A673 (cell line): ENCODE data around the gene COLEC12. TPM values are rescaled to one million over a fixed set of nuclear protein-coding genes. Genes with fewer than 3 reads are reported as not detected.

Experiments used
- BruUV-seq: library from RNA; stranded (reverse); fragments of 400-500 nt; replicated peaks from 2 replicates; lab custom pipeline; 2021; lab: Mats Ljungman, UMichigan
- CTCF ChIA-PET: fragments of 300-600 bp; sonication (Branson Sonifier 250); formaldehyde crosslinking; loops from one replicate; lab custom pipeline; 2022; ENCODE audit warnings: antibody characterized with exemption; lab: Charles Lee
- POLR2A ChIA-PET: fragments of 300-600 bp; sonication (Branson Sonifier 250); formaldehyde crosslinking; loops from one replicate; lab custom pipeline; 2022; ENCODE audit warnings: antibody characterized with exemption; ENCODE audit not compliant: low non-redundant PET; lab: Charles Lee
- DNase-seq: peaks from one replicate; pipeline ENCODE4 v3.0.0-alpha.2; 2015; ENCODE audit warnings: low spot score
- H3K27ac ChIP-seq: fragments of 200-600 bp; sonication (generic); 2 replicates; pipeline ENCODE4 v1.5.1; 2016; ENCODE audit warnings: mixed run types, low read depth, mild to moderate bottlenecking, mixed read lengths, antibody characterized with exemption, low read length; ENCODE audit not compliant: poor library complexity, severe bottlenecking
- H3K27me3 ChIP-seq: fragments of 200-600 bp; sonication (generic); replicated peaks from 2 replicates; pipeline ENCODE4 v1.6.1; 2017; ENCODE audit warnings: mixed run types, low read depth, mild to moderate bottlenecking, mixed read lengths, antibody characterized with exemption, low read length; ENCODE audit not compliant: insufficient read depth, poor library complexity
- H3K36me3 ChIP-seq: fragments of 200-600 bp; sonication (generic); 2 replicates; pipeline ENCODE4 v1.6.1; 2016; ENCODE audit warnings: mixed run types, mild to moderate bottlenecking, mixed read lengths, antibody characterized with exemption, low read length; ENCODE audit not compliant: insufficient read depth, poor library complexity, severe bottlenecking
- H3K4me1 ChIP-seq: fragments of 200-600 bp; sonication (generic); 2 replicates; pipeline ENCODE4 v1.6.1; 2017; ENCODE audit warnings: mixed run types, mild to moderate bottlenecking, mixed read lengths, antibody characterized with exemption, low read length; ENCODE audit not compliant: insufficient read depth, poor library complexity, severe bottlenecking
- H3K4me3 ChIP-seq: fragments of 200-600 bp; sonication (generic); 2 replicates; pipeline ENCODE4 v1.5.1; 2016; ENCODE audit warnings: low read depth, mixed run types, mild to moderate bottlenecking, mixed read lengths, low read length; ENCODE audit not compliant: poor library complexity, severe bottlenecking
- H3K9me3 ChIP-seq: fragments of 200-600 bp; sonication (generic); 2 replicates; pipeline ENCODE4 v1.6.1; 2016; ENCODE audit warnings: mixed run types, low read depth, mild to moderate bottlenecking, mixed read lengths, antibody characterized with exemption, low read length; ENCODE audit not compliant: poor library complexity, severe bottlenecking
- EZH2 ChIP-seq: fragments of 200-600 bp; sonication (generic); IDR thresholded peaks from 2 replicates; pipeline ENCODE4 v1.6.1; 2017; ENCODE audit warnings: borderline replicate concordance, low read depth, mild to moderate bottlenecking, mixed read lengths, antibody characterized with exemption, low read length; ENCODE audit not compliant: poor library complexity, severe bottlenecking
- intact Hi-C: fragments of 100-400 bp; cut with micrococcal nuclease; formaldehyde crosslinking; loops from one replicate; pipeline ENCODE4 v1.10.0; 2022; ENCODE audit not compliant: unreplicated experiment
- total RNA-seq: library from RNA; stranded (reverse); gene quantifications from 2 replicates; pipeline ENCODE4 v1.2.3, GENCODE V29; 2021
- TF ChIP-seq, protein P1 (sequence below): fragments of 300-800, 200-600 bp; sonication (generic); conservative IDR thresholded peaks from 2 replicates; pipeline ENCODE4 v1.5.1; 2017; ENCODE audit warnings: low read depth, mild to moderate bottlenecking, antibody characterized with exemption, low read length, moderate library complexity, mixed read lengths

COLEC12 gene
- total RNA-seq, 1 experiment from 2014 or later = 0.86 TPM

DNA sequence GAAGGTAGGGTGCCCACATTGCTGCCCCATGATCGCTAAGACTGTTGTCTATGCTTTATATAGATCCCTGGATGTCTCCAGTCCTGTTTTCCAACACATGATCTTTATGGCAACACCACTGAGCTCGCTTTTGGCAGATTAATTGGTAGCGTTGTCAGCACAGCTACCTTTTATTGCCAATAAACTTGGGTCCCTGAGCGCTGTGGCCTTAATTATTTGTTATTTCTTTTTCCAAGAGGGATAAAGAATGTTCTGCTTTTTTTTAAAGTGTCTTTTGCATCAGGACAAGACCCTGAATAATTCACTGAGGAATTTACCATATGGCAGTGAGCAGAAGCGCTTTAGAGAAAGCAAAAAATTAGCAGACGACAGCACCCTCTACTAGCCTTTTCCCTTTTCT, 113.5 kb downstream of the COLEC12 start:
- CTCF ChIA-PET = no interaction called here
- DNase-seq = no peak

DNA sequence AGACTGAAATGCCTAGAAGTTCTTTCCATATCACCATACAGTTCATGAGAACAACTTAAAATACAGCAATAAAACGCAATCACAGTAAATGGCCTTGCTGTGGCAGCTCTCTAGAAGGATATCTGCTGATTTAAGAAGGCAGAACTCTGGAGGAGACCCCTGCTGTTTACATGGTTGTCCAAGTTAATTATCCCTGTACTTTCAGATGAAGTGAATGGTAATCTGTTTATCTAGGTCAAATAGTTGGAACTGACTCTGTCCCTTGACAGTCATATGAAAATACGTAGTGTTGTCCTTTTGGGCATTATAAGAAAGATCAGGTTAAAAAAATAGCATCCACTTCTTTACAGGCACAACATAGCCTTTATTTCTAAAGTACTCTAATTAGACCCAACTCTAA, 115.6 kb downstream of the COLEC12 start:
- Histone ChIP-seq H3K27me3 (no peaks in the 10 kb centered on the region), H3K27ac (no peak overlapping the region), H3K9me3 (no peaks in the 10 kb centered on the region), H3K4me3 (no peak overlapping the region), H3K36me3 (no peaks in the 10 kb centered on the region), H3K4me1 (peaks cover 7% of the 10 kb centered on the region)
- CTCF ChIA-PET = no interaction called here
- POLR2A ChIA-PET = no interaction called here
- intact Hi-C loops = no loop called here
- BruUV-seq = no TSS peak
- TF ChIP-seq, protein P1, sequence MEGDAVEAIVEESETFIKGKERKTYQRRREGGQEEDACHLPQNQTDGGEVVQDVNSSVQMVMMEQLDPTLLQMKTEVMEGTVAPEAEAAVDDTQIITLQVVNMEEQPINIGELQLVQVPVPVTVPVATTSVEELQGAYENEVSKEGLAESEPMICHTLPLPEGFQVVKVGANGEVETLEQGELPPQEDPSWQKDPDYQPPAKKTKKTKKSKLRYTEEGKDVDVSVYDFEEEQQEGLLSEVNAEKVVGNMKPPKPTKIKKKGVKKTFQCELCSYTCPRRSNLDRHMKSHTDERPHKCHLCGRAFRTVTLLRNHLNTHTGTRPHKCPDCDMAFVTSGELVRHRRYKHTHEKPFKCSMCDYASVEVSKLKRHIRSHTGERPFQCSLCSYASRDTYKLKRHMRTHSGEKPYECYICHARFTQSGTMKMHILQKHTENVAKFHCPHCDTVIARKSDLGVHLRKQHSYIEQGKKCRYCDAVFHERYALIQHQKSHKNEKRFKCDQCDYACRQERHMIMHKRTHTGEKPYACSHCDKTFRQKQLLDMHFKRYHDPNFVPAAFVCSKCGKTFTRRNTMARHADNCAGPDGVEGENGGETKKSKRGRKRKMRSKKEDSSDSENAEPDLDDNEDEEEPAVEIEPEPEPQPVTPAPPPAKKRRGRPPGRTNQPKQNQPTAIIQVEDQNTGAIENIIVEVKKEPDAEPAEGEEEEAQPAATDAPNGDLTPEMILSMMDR = no peak
- TF ChIP-seq EZH2 = no peak
- no peak for DNase-seq

More for the DNA sequence above, 113.5 kb downstream of the COLEC12 start:
- no peak for TF ChIP-seq EZH2
- TF ChIP-seq, protein P1 = no peak
- no TSS peak for BruUV-seq
- Histone ChIP-seq H3K27me3 (no peaks in the 10 kb centered on the region), H3K9me3 (no peaks in the 10 kb centered on the region), H3K36me3 (no peaks in the 10 kb centered on the region), H3K27ac (no peak overlapping the region), H3K4me3 (no peak overlapping the region), H3K4me1 (peaks cover 7% of the 10 kb centered on the region)
- POLR2A ChIA-PET = interaction anchor here (0.6 kb wide), 1 partner anchor 21 kb away, joined by 3 read pairs; no protein-coding TSS in a partner anchor
- intact Hi-C loops = no loop called here

DNA sequence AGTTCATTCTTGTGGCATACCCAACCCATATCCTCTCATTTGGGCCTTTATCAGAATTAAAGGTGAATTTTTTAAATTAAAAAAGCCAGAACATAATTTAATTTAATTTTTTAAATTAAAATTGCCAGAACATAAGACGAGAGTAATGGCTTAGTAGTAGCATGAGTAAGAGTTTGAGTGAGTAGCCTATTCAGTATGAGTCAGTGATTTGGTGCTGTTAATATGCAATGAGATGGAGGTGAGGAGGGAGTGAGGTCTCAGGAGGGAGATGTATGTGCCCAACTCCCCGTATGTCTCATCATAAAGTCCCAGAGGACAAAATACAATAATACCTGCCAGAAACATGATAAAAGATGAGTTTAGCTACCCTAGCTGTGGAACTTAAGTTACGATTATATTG, 117.4 kb downstream of the COLEC12 start:
- H3K9me3 ChIP-seq = no peaks in the 10 kb centered on the region
- H3K27ac ChIP-seq = no peak overlapping the region
- intact Hi-C loops = no loop called here
- H3K4me3 ChIP-seq = no peak overlapping the region
- TF ChIP-seq, protein P1 = no peak
- no peak for TF ChIP-seq EZH2
- peaks cover 3% of the 10 kb centered on the region for H3K4me1 ChIP-seq
- no peaks in the 10 kb centered on the region for H3K36me3 ChIP-seq
- no peak for DNase-seq
- CTCF ChIA-PET = no interaction called here
- POLR2A ChIA-PET = no interaction called here
- H3K27me3 ChIP-seq = no peaks in the 10 kb centered on the region
- BruUV-seq = no TSS peak
